Gastroesophageal sphincter (tissue), 3 donors: ENCODE data around the gene SCN1B.

Experiments
- CTCF ChIP-seq, 4 experiments: fragments of 200-600 bp in 2 of 4; fragments of 450-650 bp in 2 of 4; sonication (generic) in 1 of 4; IDR thresholded peaks; one replicate each; pipeline ENCODE4 v1.5.1; 2017 to 2019; ENCODE audit warnings: antibody characterized with exemption in 4 of 4, mild to moderate bottlenecking in 2 of 4, moderate library complexity in 2 of 4
- EP300 ChIP-seq: sonication (generic); formaldehyde crosslinking; IDR thresholded peaks from one replicate; pipeline ENCODE4 v1.6.1; 2017; ENCODE audit warnings: antibody characterized with exemption, mild to moderate bottlenecking
- POLR2A ChIP-seq, 2 donors: fragments of 450-650 bp; IDR thresholded peaks; one replicate each; pipeline ENCODE4 v1.6.1; 2017; ENCODE audit warnings: antibody characterized with exemption in 2 of 2, mild to moderate bottlenecking in 2 of 2, moderate library complexity in 1 of 2
- POLR2AphosphoS5 ChIP-seq: sonication (generic); formaldehyde crosslinking; IDR thresholded peaks from one replicate; pipeline ENCODE4 v1.6.1; 2017; ENCODE audit warnings: antibody characterized with exemption

- no peak for TF ChIP-seq CTCF (IDR thresholded peaks at IDR 0.05)
- no peak for TF ChIP-seq EP300
- TF ChIP-seq POLR2AphosphoS5: no peak
- TF ChIP-seq POLR2A (IDR thresholded peaks at IDR 0.05): no peak
These were observed 45.1 kb downstream of the SCN1B start for GRCh38 chr19:35075202-35076025.
